ENCODE measurements around the gene FITM1.

The FITM1 gene

GRCh38 chr14:24138396-24139271, 8.2 kb downstream of the FITM1 start:
- Histone ChIP-seq H3K4me2 (ENCODE audit: low read length, poor library complexity, severe bottlenecking) (no peak overlapping the region), H3K27ac (ENCODE audit: low read length, poor library complexity, severe bottlenecking) (no peak overlapping the region), H3K18ac (ENCODE audit: low read depth in 1 of 2, low read length in 2 of 2) (no peak overlapping the region), H3K4me3 (ENCODE audit: insufficient read depth in 1 of 2, low read depth in 1 of 2, low read length in 2 of 2) (no peak overlapping the region), H2AK5ac (ENCODE audit: low read length, severe bottlenecking) (peak overlapping the region; percentile 22), H3K36me3 (ENCODE audit: control insufficient read depth in 1 of 2, insufficient read depth in 2 of 2, low read depth in 1 of 2, low read length in 2 of 2) (peaks cover 24 to 38% of the 10 kb centered on the region in 2 experiments), H3K4ac (ENCODE audit: low read depth in 1 of 2, low read length in 2 of 2) (no peak overlapping the region), H4K8ac (ENCODE audit: low read length) (no peak overlapping the region), H3K79me1 (replicated peaks; ENCODE audit: low read length, poor library complexity, severe bottlenecking) (peaks cover 34% of the 10 kb centered on the region), H4K91ac (ENCODE audit: low read length) (no peak overlapping the region), H3K4me1 (ENCODE audit: control insufficient read depth, insufficient read depth, low read depth, low read length) (peaks cover 23% of the 10 kb centered on the region), H3K9me3 (ENCODE audit: control insufficient read depth, low read length) (no peaks in the 10 kb centered on the region), H2BK12ac (ENCODE audit: low read length in 2 of 2) (no peak overlapping the region), H2BK120ac (ENCODE audit: low read depth, low read length) (no peak overlapping the region), H2BK5ac (ENCODE audit: low read depth, low read length, poor library complexity, severe bottlenecking) (no peak overlapping the region), H3K9ac (ENCODE audit: low read length) (no peak overlapping the region), H2AFZ (ENCODE audit: low read depth, low read length) (no peak overlapping the region), H3K23ac (ENCODE audit: low read length in 2 of 2) (peak overlapping the region in 1 of 2 experiments; percentile 2), H2BK15ac (ENCODE audit: low read depth, poor library complexity, severe bottlenecking) (no peak overlapping the region), H3K14ac (ENCODE audit: low read length in 2 of 2) (no peak overlapping the region), H3K27me3 (ENCODE audit: control insufficient read depth in 1 of 2, insufficient read depth in 1 of 2, low read length in 2 of 2) (no peaks in the 10 kb centered on the region)
- WGBS, result 88% methylated on average over 13 of the region's 13 CpGs
- DNase-seq, result no peak

GRCh38 chr14:24139272-24139934, 8.9 kb downstream of the FITM1 start:
- Histone ChIP-seq H3K18ac (ENCODE audit: low read depth in 1 of 2, low read length in 2 of 2) (no peak overlapping the region), H3K36me3 (ENCODE audit: control insufficient read depth in 1 of 2, insufficient read depth in 2 of 2, low read depth in 1 of 2, low read length in 2 of 2) (peaks cover 30 to 45% of the 10 kb centered on the region in 2 experiments)
- WGBS, result 99% methylated on average over 6 of the region's 9 CpGs

GRCh38 chr14:24141097-24141880, 10.8 kb downstream of the FITM1 start, which contains the start of gene EMC9:
TSS of gene EMC9 (minus strand) at chr14:24141591. CDS start at chr14:24141304, 287 bp downstream.
- Histone ChIP-seq H3K9ac (ENCODE audit: low read length) (peak within 1 kb of the TSS; percentile 92), H3K23ac (ENCODE audit: low read length in 2 of 2) (no peak within 1 kb of the TSS), H3K4me2 (ENCODE audit: low read length, poor library complexity, severe bottlenecking) (peak within 1 kb of the TSS; percentile 80), H2AFZ (ENCODE audit: low read depth, low read length) (peak within 1 kb of the TSS; percentile 76), H2BK5ac (ENCODE audit: low read depth, low read length, poor library complexity, severe bottlenecking) (peak within 1 kb of the TSS; percentile 57), H3K4ac (ENCODE audit: low read depth in 1 of 2, low read length in 2 of 2) (peak within 1 kb of the TSS in 1 of 2 experiments; percentile 80), H3K79me1 (replicated peaks; ENCODE audit: low read length, poor library complexity, severe bottlenecking) (peaks cover 40% of the 10 kb centered on the region), H3K4me1 (ENCODE audit: control insufficient read depth, insufficient read depth, low read depth, low read length) (peaks cover 23% of the 10 kb centered on the region), H4K8ac (ENCODE audit: low read length) (peak within 1 kb of the TSS; percentile 92), H2BK15ac (ENCODE audit: low read depth, poor library complexity, severe bottlenecking) (no peak within 1 kb of the TSS), H3K18ac (ENCODE audit: low read depth in 1 of 2, low read length in 2 of 2) (peak within 1 kb of the TSS; percentile 24 to 96), H3K4me3 (ENCODE audit: insufficient read depth in 1 of 2, low read depth in 1 of 2, low read length in 2 of 2) (peak within 1 kb of the TSS; percentile 68 to 94), H2BK12ac (ENCODE audit: low read length in 2 of 2) (peak within 1 kb of the TSS; percentile 35 to 68), H3K14ac (ENCODE audit: low read length in 2 of 2) (peak within 1 kb of the TSS in 1 of 2 experiments; percentile 98), H3K27ac (ENCODE audit: low read length, poor library complexity, severe bottlenecking) (peak within 1 kb of the TSS; percentile 95), H3K27me3 (ENCODE audit: control insufficient read depth in 1 of 2, insufficient read depth in 1 of 2, low read length in 2 of 2) (no peaks in the 10 kb centered on the region), H3K9me3 (ENCODE audit: control insufficient read depth, low read length) (no peaks in the 10 kb centered on the region), H2BK120ac (ENCODE audit: low read depth, low read length) (no peak within 1 kb of the TSS), H4K91ac (ENCODE audit: low read length) (peak within 1 kb of the TSS; percentile 40), H3K36me3 (ENCODE audit: control insufficient read depth in 1 of 2, insufficient read depth in 2 of 2, low read depth in 1 of 2, low read length in 2 of 2) (peaks cover 32 to 52% of the 10 kb centered on the region in 2 experiments), H2AK5ac (ENCODE audit: low read length, severe bottlenecking) (no peak within 1 kb of the TSS)
- WGBS, result under 1% methylated on average over 64 of the region's 65 CpGs
- peak; percentile 99 for DNase-seq

More at GRCh38 chr14:24139272-24139934, 8.9 kb downstream of the FITM1 start:
- Histone ChIP-seq H3K4me2 (ENCODE audit: low read length, poor library complexity, severe bottlenecking) (peak overlapping the region; percentile 21), H3K79me1 (replicated peaks; ENCODE audit: low read length, poor library complexity, severe bottlenecking) (peaks cover 39% of the 10 kb centered on the region), H3K4me1 (ENCODE audit: control insufficient read depth, insufficient read depth, low read depth, low read length) (peaks cover 23% of the 10 kb centered on the region), H3K14ac (ENCODE audit: low read length in 2 of 2) (no peak overlapping the region), H3K27ac (ENCODE audit: low read length, poor library complexity, severe bottlenecking) (no peak overlapping the region), H3K4ac (ENCODE audit: low read depth in 1 of 2, low read length in 2 of 2) (no peak overlapping the region), H3K27me3 (ENCODE audit: control insufficient read depth in 1 of 2, insufficient read depth in 1 of 2, low read length in 2 of 2) (no peaks in the 10 kb centered on the region), H2AFZ (ENCODE audit: low read depth, low read length) (no peak overlapping the region), H2BK15ac (ENCODE audit: low read depth, poor library complexity, severe bottlenecking) (no peak overlapping the region), H3K9ac (ENCODE audit: low read length) (peak overlapping the region; percentile 32), H4K8ac (ENCODE audit: low read length) (no peak overlapping the region), H2BK120ac (ENCODE audit: low read depth, low read length) (no peak overlapping the region), H2BK5ac (ENCODE audit: low read depth, low read length, poor library complexity, severe bottlenecking) (no peak overlapping the region), H3K9me3 (ENCODE audit: control insufficient read depth, low read length) (no peaks in the 10 kb centered on the region), H2AK5ac (ENCODE audit: low read length, severe bottlenecking) (peak overlapping the region; percentile 22), H2BK12ac (ENCODE audit: low read length in 2 of 2) (peak overlapping the region in 1 of 2 experiments; percentile 40), H3K23ac (ENCODE audit: low read length in 2 of 2) (peak overlapping the region in 1 of 2 experiments; percentile 80), H3K4me3 (ENCODE audit: insufficient read depth in 1 of 2, low read depth in 1 of 2, low read length in 2 of 2) (peak overlapping the region in 1 of 2 experiments; percentile 94), H4K91ac (ENCODE audit: low read length) (no peak overlapping the region)
- DNase-seq, result no peak
